ENCODE data around the gene BCL7A. TPM values are rescaled to one million over a fixed set of nuclear protein-coding genes. Genes with fewer than 3 reads are reported as not detected.
A peak's percentile ranks its signal among the peaks of the same experiment; 100 is the strongest.

Gene BCL7A
- total RNA-seq, 1 donor = 4.7 TPM

GRCh38 chr12:122020795-122021192 lies 890 bp upstream of the BCL7A start:
- no peak for TF ChIP-seq CTCF (IDR thresholded peaks at IDR 0.05; ENCODE audit: extremely low read depth, low read depth, low read length)
- H4K20me1 ChIP-seq (ENCODE audit: insufficient read depth, low read length) = no peaks in the 10 kb centered on the region
- peak overlapping the region; percentile 71 for H2AFZ ChIP-seq (ENCODE audit: low read length)
- H3K9me3 ChIP-seq (ENCODE audit: low read depth, low read length) = no peaks in the 10 kb centered on the region
- no peaks in the 10 kb centered on the region for H3K36me3 ChIP-seq (ENCODE audit: insufficient read depth, low read length)
- no peaks in the 10 kb centered on the region for H3K27me3 ChIP-seq (ENCODE audit: insufficient read depth, low read length)
- peak; percentile 82 for DNase-seq (ENCODE audit: insufficient read length, low spot score, missing footprints)
- peak overlapping the region; percentile 4 for H3K27ac ChIP-seq (ENCODE audit: low read depth, low read length)
- peak overlapping the region; percentile 82 for H3K4me3 ChIP-seq (ENCODE audit: insufficient read depth, low read length)
- peak overlapping the region; percentile 85 for H3K4me2 ChIP-seq (ENCODE audit: insufficient read depth, low read length)
- H3K4me1 ChIP-seq (ENCODE audit: insufficient read depth, low read length) = peaks cover 18% of the 10 kb centered on the region
- H3K79me2 ChIP-seq (ENCODE audit: insufficient read depth, low read length) = peaks cover 31% of the 10 kb centered on the region

- H3K4me3 ChIP-seq (ENCODE audit: insufficient read depth, low read length) = peak overlapping the region; percentile 82
- no peaks in the 10 kb centered on the region for H3K27me3 ChIP-seq (ENCODE audit: insufficient read depth, low read length)
- peaks cover 33% of the 10 kb centered on the region for H3K79me2 ChIP-seq (ENCODE audit: insufficient read depth, low read length)
- H3K27ac ChIP-seq (ENCODE audit: low read depth, low read length) = peak overlapping the region; percentile 4
- peak overlapping the region; percentile 85 for H3K4me2 ChIP-seq (ENCODE audit: insufficient read depth, low read length)
- H3K36me3 ChIP-seq (ENCODE audit: insufficient read depth, low read length) = no peaks in the 10 kb centered on the region
- TF ChIP-seq CTCF (IDR thresholded peaks at IDR 0.05; ENCODE audit: extremely low read depth, low read depth, low read length) = no peak
- H3K9me3 ChIP-seq (ENCODE audit: low read depth, low read length) = no peaks in the 10 kb centered on the region
- no peaks in the 10 kb centered on the region for H4K20me1 ChIP-seq (ENCODE audit: insufficient read depth, low read length)
- peaks cover 18% of the 10 kb centered on the region for H3K4me1 ChIP-seq (ENCODE audit: insufficient read depth, low read length)
- H2AFZ ChIP-seq (ENCODE audit: low read length) = peak overlapping the region; percentile 71
- DNase-seq (ENCODE audit: insufficient read length, low spot score, missing footprints) = peak; percentile 93
These were observed 377 bp upstream of the BCL7A start for GRCh38 chr12:122021193-122021821.

- Histone ChIP-seq H4K20me1 (ENCODE audit: insufficient read depth, low read length) (no peaks in the 10 kb centered on the region), H3K4me2 (ENCODE audit: insufficient read depth, low read length) (peak overlapping the region; percentile 93), H3K27me3 (ENCODE audit: insufficient read depth, low read length) (no peaks in the 10 kb centered on the region), H3K27ac (ENCODE audit: low read depth, low read length) (peak overlapping the region; percentile 76), H2AFZ (ENCODE audit: low read length) (peak overlapping the region; percentile 90), H3K4me3 (ENCODE audit: insufficient read depth, low read length) (peak overlapping the region; percentile 82), H3K9me3 (ENCODE audit: low read depth, low read length) (no peaks in the 10 kb centered on the region), H3K79me2 (ENCODE audit: insufficient read depth, low read length) (peaks cover 44% of the 10 kb centered on the region), H3K36me3 (ENCODE audit: insufficient read depth, low read length) (no peaks in the 10 kb centered on the region), H3K4me1 (ENCODE audit: insufficient read depth, low read length) (peaks cover 18% of the 10 kb centered on the region)
- peak; percentile 95 for DNase-seq (ENCODE audit: insufficient read length, low spot score, missing footprints)
- TF ChIP-seq CTCF (IDR thresholded peaks at IDR 0.05; ENCODE audit: extremely low read depth, low read depth, low read length) = no peak
These were observed 982 bp downstream of the BCL7A start for GRCh38 chr12:122022393-122023338.
